Gastrocnemius medialis (tissue), 4 donors: ENCODE measurements around the gene ZNF541.

Experiments
- POLR2A ChIP-seq, 2 donors: fragments of 450-650 bp; IDR thresholded peaks; one replicate each; pipeline ENCODE4 v1.6.1; 2017; ENCODE audit warnings: antibody characterized with exemption in 2 of 2, mild to moderate bottlenecking in 2 of 2, moderate library complexity in 2 of 2
- TF ChIP-seq, protein P1 (sequence below), 5 experiments: fragments of 450-650 bp in 3 of 5; fragments of 200-600 bp in 2 of 5; sonication (generic) in 2 of 5; IDR thresholded peaks in 4 of 5; conservative IDR thresholded peaks in 1 of 5; 1 replicate in 4 of 5; 2 replicates in 1 of 5; pipeline ENCODE4 v1.5.1; 2016 to 2019; ENCODE audit warnings: antibody characterized with exemption in 5 of 5, mild to moderate bottlenecking in 3 of 5, moderate library complexity in 3 of 5

DNA sequence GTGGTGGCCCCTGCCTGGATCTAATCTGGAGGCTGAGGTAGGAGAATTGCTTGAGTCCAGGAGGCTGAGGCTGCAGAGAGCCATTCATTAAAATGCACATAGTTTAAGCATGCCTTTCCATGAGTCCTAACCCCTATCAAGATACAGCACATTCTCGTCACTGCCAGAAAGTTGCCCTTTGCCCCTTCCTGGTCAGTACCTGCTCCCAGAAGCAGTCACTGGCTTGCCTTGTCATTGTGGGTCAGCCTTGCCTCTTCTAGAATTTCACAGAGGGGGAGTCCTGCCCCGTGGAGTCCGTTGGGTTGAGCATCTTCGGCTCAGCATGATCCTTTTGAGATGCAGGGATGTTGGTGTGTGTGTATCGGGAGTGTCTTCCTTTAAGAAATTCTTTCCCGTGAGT lies 46.8 kb upstream of the ZNF541 start:
- TF ChIP-seq, protein P1, sequence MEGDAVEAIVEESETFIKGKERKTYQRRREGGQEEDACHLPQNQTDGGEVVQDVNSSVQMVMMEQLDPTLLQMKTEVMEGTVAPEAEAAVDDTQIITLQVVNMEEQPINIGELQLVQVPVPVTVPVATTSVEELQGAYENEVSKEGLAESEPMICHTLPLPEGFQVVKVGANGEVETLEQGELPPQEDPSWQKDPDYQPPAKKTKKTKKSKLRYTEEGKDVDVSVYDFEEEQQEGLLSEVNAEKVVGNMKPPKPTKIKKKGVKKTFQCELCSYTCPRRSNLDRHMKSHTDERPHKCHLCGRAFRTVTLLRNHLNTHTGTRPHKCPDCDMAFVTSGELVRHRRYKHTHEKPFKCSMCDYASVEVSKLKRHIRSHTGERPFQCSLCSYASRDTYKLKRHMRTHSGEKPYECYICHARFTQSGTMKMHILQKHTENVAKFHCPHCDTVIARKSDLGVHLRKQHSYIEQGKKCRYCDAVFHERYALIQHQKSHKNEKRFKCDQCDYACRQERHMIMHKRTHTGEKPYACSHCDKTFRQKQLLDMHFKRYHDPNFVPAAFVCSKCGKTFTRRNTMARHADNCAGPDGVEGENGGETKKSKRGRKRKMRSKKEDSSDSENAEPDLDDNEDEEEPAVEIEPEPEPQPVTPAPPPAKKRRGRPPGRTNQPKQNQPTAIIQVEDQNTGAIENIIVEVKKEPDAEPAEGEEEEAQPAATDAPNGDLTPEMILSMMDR (IDR thresholded peaks at IDR 0.05 in 4 of 5, conservative IDR thresholded peaks at IDR 0.05 in 1 of 5): no peak
- TF ChIP-seq POLR2A (IDR thresholded peaks at IDR 0.05): no peak
